Measurements from ENCODE around the gene CPVL.

Gene CPVL

DNA sequence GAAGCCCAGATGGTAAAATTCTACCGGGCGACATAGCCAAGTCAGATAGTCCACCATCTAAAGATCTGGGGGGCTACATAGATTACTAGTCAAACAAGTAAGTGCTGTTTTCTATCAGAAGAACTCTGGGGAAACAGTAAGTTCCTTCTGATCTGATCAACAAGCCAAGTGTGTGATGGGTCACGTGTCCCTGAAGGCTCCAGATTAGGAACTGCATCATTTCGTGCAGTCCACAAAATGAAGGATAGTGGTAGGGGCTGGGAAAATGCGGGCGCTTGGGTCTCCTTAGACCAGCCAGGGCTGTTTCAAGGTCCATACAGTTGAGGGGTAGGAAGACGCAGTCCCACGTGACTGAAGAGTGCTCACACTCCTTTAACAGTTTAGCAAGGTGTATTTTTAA is 46.5 kb upstream of the CPVL start:
- Histone ChIP-seq H3K36me3 (ENCODE audit: low read depth) (no peaks in the 10 kb centered on the region), H3K27me3 (ENCODE audit: insufficient read depth, poor library complexity, severe bottlenecking) (peaks cover 6% of the 10 kb centered on the region), H3K27ac (ENCODE audit: poor library complexity, severe bottlenecking) (no peak overlapping the region), H3K9me3 (ENCODE audit: severe bottlenecking) (no peaks in the 10 kb centered on the region), H3K4me3 (ENCODE audit: severe bottlenecking) (no peak overlapping the region), H3K4me1 (ENCODE audit: insufficient read depth, poor library complexity, severe bottlenecking) (peaks cover 7% of the 10 kb centered on the region)
- DNase-seq (ENCODE audit: low spot score) (no peak), ATAC-seq (ENCODE audit: low read depth) (no peak)
- TF ChIP-seq, protein P1, sequence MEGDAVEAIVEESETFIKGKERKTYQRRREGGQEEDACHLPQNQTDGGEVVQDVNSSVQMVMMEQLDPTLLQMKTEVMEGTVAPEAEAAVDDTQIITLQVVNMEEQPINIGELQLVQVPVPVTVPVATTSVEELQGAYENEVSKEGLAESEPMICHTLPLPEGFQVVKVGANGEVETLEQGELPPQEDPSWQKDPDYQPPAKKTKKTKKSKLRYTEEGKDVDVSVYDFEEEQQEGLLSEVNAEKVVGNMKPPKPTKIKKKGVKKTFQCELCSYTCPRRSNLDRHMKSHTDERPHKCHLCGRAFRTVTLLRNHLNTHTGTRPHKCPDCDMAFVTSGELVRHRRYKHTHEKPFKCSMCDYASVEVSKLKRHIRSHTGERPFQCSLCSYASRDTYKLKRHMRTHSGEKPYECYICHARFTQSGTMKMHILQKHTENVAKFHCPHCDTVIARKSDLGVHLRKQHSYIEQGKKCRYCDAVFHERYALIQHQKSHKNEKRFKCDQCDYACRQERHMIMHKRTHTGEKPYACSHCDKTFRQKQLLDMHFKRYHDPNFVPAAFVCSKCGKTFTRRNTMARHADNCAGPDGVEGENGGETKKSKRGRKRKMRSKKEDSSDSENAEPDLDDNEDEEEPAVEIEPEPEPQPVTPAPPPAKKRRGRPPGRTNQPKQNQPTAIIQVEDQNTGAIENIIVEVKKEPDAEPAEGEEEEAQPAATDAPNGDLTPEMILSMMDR (IDR thresholded peaks at IDR 0.05; ENCODE audit: poor library complexity, severe bottlenecking) = no peak

DNA sequence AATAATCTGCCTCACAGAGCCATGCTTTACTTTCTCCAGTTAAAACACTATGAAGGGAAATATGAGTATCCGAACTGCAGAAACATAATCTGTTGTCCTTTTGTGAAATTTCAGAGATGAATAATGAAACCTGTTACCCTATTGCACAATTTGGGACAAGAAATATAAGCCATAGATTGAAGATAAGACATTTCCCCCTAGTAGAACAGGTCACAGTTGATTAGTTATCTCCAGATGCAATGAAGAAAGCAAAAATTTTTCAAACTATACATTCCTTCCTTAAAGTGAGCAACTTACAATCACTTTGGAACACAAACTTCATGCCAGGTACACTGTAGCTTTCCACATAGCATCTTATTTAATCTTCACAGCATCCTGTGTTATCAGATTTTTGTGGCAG is 46.0 kb upstream of the CPVL start:
- Histone ChIP-seq H3K4me3 (ENCODE audit: severe bottlenecking) (no peak overlapping the region), H3K27ac (ENCODE audit: poor library complexity, severe bottlenecking) (no peak overlapping the region), H3K9me3 (ENCODE audit: severe bottlenecking) (no peaks in the 10 kb centered on the region), H3K27me3 (ENCODE audit: insufficient read depth, poor library complexity, severe bottlenecking) (peaks cover 6% of the 10 kb centered on the region), H3K36me3 (ENCODE audit: low read depth) (no peaks in the 10 kb centered on the region), H3K4me1 (ENCODE audit: insufficient read depth, poor library complexity, severe bottlenecking) (peaks cover 7% of the 10 kb centered on the region)
- ATAC-seq (ENCODE audit: low read depth) (no peak), DNase-seq (ENCODE audit: low spot score) (no peak)
- TF ChIP-seq, protein P1 (IDR thresholded peaks at IDR 0.05; ENCODE audit: poor library complexity, severe bottlenecking) = no peak

DNA sequence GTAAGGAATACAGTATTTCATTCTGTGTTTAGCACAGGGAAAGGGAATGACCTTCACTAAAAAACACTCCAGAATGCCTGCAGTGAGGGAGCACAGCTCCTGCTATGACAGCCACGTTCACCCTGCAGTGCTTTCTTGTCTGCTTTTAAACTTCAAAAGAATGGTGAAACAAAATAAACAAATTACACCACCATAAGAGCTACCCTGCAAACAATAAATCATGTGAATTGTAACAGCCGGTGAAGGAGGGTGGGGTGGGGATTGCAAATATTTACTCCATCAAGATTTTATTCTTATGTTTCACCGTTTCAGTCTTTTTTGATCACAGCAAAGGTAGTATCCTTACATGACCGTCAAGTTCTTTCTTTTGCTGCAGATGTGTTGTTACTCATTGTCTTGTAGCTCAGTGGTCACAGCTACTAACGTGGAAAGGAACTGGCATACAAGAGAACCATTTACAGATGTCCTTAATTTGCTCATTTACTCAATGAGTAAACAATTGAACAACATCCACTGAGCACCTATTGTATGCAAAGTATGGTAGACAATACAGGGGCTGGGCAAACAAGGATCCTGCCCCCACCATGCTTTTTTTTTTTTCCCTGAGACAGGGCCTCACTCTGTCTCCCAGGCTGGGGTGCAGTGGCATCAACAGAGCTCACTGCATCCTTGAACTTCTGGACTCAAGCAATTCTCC is 44.2 kb upstream of the CPVL start:
- DNase-seq (ENCODE audit: low spot score) (no peak), ATAC-seq (ENCODE audit: low read depth) (no peak; the same call in 2 of the 3 replicates)
- Histone ChIP-seq H3K27me3 (ENCODE audit: insufficient read depth, poor library complexity, severe bottlenecking) (peaks cover under 1% of the 10 kb centered on the region), H3K4me3 (ENCODE audit: severe bottlenecking) (no peak overlapping the region), H3K4me1 (ENCODE audit: insufficient read depth, poor library complexity, severe bottlenecking) (peaks cover 4% of the 10 kb centered on the region), H3K36me3 (ENCODE audit: low read depth) (no peaks in the 10 kb centered on the region), H3K27ac (ENCODE audit: poor library complexity, severe bottlenecking) (no peak overlapping the region), H3K9me3 (ENCODE audit: severe bottlenecking) (no peaks in the 10 kb centered on the region)
- TF ChIP-seq, protein P1 (IDR thresholded peaks at IDR 0.05; ENCODE audit: poor library complexity, severe bottlenecking) = no peak

GRCh38 chr7:29189743-29190201 is 43.4 kb upstream of the CPVL start:
- H3K27me3 ChIP-seq (ENCODE audit: insufficient read depth, poor library complexity, severe bottlenecking) = no peaks in the 10 kb centered on the region
- TF ChIP-seq, protein P1 (IDR thresholded peaks at IDR 0.05; ENCODE audit: poor library complexity, severe bottlenecking) = peak; percentile 92
- H3K4me3 ChIP-seq (ENCODE audit: severe bottlenecking) = no peak overlapping the region
- H3K4me1 ChIP-seq (ENCODE audit: insufficient read depth, poor library complexity, severe bottlenecking) = peaks cover 3% of the 10 kb centered on the region
- peak; percentile 73 for ATAC-seq (ENCODE audit: low read depth)
- H3K9me3 ChIP-seq (ENCODE audit: severe bottlenecking) = no peaks in the 10 kb centered on the region
- peak; percentile 57 for DNase-seq (ENCODE audit: low spot score)
- no peaks in the 10 kb centered on the region for H3K36me3 ChIP-seq (ENCODE audit: low read depth)
- no peak overlapping the region for H3K27ac ChIP-seq (ENCODE audit: poor library complexity, severe bottlenecking)

DNA sequence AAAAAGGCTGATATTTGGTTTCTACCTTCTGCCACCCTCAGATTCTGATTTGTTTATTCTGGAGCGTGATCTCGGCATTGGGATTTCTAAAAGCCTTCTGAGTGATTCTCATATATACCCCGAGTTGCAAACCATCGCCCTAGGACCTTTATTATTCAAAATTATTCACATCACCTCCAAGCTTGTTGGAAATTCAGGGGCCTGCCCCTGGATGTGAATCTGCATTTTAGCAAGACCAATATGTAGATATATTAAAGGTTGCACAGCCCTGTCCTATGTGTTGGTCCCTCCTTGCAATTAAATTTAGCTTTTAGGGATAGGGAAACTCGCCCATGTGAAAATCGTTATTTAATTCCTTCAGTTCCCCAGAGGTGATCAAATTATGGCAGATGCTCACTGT is 39.3 kb upstream of the CPVL start:
- TF ChIP-seq, protein P1 (IDR thresholded peaks at IDR 0.05; ENCODE audit: poor library complexity, severe bottlenecking) = no peak
- ATAC-seq (ENCODE audit: low read depth) (no peak), DNase-seq (ENCODE audit: low spot score) (no peak)
- Histone ChIP-seq H3K9me3 (ENCODE audit: severe bottlenecking) (no peaks in the 10 kb centered on the region), H3K4me3 (ENCODE audit: severe bottlenecking) (no peak overlapping the region), H3K4me1 (ENCODE audit: insufficient read depth, poor library complexity, severe bottlenecking) (peaks cover 3% of the 10 kb centered on the region), H3K27me3 (ENCODE audit: insufficient read depth, poor library complexity, severe bottlenecking) (no peaks in the 10 kb centered on the region), H3K36me3 (ENCODE audit: low read depth) (no peaks in the 10 kb centered on the region), H3K27ac (ENCODE audit: poor library complexity, severe bottlenecking) (no peak overlapping the region)

All from RWPE2 (cell line).